Retina (tissue), 1 donor: ENCODE results near the gene PPIP5K2.
"Not testable (repeated sequence)": the region's sequence is repeated elsewhere in the genome, so short reads cannot be mapped to it uniquely, and the experiment has no call there.

Experiments used
- DNase-seq: peaks from one replicate; pipeline ENCODE4 v3.0.0-alpha.2; 2016

The PPIP5K2 gene

GRCh38 chr5:103119765-103120606, at the start of gene PPIP5K2, which contains the start of gene GIN1:
PPIP5K2 (plus strand) TSS chr5:103120301; CDS start chr5:103129590, 9,289 bp downstream.
GIN1 (minus strand) TSS chr5:103120138; CDS start chr5:103108707, 11,431 bp downstream.
- DNase-seq, result peak; percentile 97

GRCh38 chr5:103073500-103073899, 46.6 kb upstream of the PPIP5K2 start:
- DNase-seq, result not testable (repeated sequence)

GRCh38 chr5:103075442-103075841, 44.7 kb upstream of the PPIP5K2 start:
- DNase-seq, result no peak

GRCh38 chr5:103079796-103080195, 40.3 kb upstream of the PPIP5K2 start:
- no peak for DNase-seq

- DNase-seq, result no peak
These were observed 33.6 kb upstream of the PPIP5K2 start for GRCh38 chr5:103086547-103086946.

- DNase-seq, result no peak
These were observed 30.8 kb upstream of the PPIP5K2 start for GRCh38 chr5:103089272-103089671.

- DNase-seq, result no peak
These were observed 29.3 kb upstream of the PPIP5K2 start for GRCh38 chr5:103090791-103091190.

- DNase-seq, result no peak
These were observed 27.4 kb upstream of the PPIP5K2 start for GRCh38 chr5:103092676-103093075.

- DNase-seq, result no peak
These were observed 26.4 kb upstream of the PPIP5K2 start for GRCh38 chr5:103093727-103094126.

GRCh38 chr5:103094737-103095136, 25.4 kb upstream of the PPIP5K2 start:
- DNase-seq, result no peak

GRCh38 chr5:103098993-103099392, 21.1 kb upstream of the PPIP5K2 start:
- no peak for DNase-seq

- no peak for DNase-seq
These were observed 18.9 kb upstream of the PPIP5K2 start for GRCh38 chr5:103101079-103101750.

- DNase-seq, result no peak
These were observed 17.9 kb upstream of the PPIP5K2 start for GRCh38 chr5:103102234-103102633.

GRCh38 chr5:103108086-103108485, 12.0 kb upstream of the PPIP5K2 start:
- no peak for DNase-seq

- no peak for DNase-seq
These were observed 10.8 kb upstream of the PPIP5K2 start for GRCh38 chr5:103109277-103109676.

- DNase-seq, result no peak
These were observed 9.7 kb upstream of the PPIP5K2 start for GRCh38 chr5:103110403-103110802.

GRCh38 chr5:103111468-103111867, 8.6 kb upstream of the PPIP5K2 start:
- DNase-seq, result no peak

- DNase-seq, result no peak
These were observed 7.2 kb upstream of the PPIP5K2 start for GRCh38 chr5:103112910-103113309.

GRCh38 chr5:103114440-103114839, 5.7 kb upstream of the PPIP5K2 start:
- DNase-seq, result no peak

- no peak for DNase-seq
These were observed 2.6 kb upstream of the PPIP5K2 start for GRCh38 chr5:103117471-103117991.

GRCh38 chr5:103119070-103119764, 884 bp upstream of the PPIP5K2 start:
- DNase-seq, result no peak

GRCh38 chr5:103120607-103121200, 603 bp downstream of the PPIP5K2 start:
- no peak for DNase-seq

GRCh38 chr5:103122242-103122641, 2.1 kb downstream of the PPIP5K2 start:
- DNase-seq, result no peak
